Pancreas (tissue), 10 donors: ENCODE measurements around the gene GLMP. TPM values are rescaled to one million over a fixed set of nuclear protein-coding genes. Genes with fewer than 3 reads are reported as not detected.

ENCODE experiments used
- ATAC-seq, 4 donors: fragments of 200-7000 bp; cut with Tn5 transposase; one replicate each; pipeline versions ENCODE4 v1.8.0 to v1.9.1; 2020; ENCODE audit warnings: mild to moderate bottlenecking in 4 of 4, moderate library complexity in 4 of 4
- DNase-seq, 6 donors: peaks; one replicate each; pipeline ENCODE4 v3.0.0-alpha.2; 2020
- FAIRE-seq: peaks from 2 replicates; lab custom pipeline; 2012; peaks lifted over from hg19 to GRCh38; lab: Jason Lieb, UNC
- H3K27ac ChIP-seq, 4 donors: fragments of 200-600 bp; sonication (generic); 1 replicate in 3 of 4; 2 replicates in 1 of 4; pipeline versions ENCODE4 v1.5.0 to v1.8.0; 2020
- H3K27me3 ChIP-seq, 4 donors: fragments of 200-600 bp; one replicate each; pipeline ENCODE4 v1.8.0; 2021
- H3K36me3 ChIP-seq, 3 donors: fragments of 200-600 bp; sonication (generic) in 1 of 3; one replicate each; pipeline versions ENCODE4 v1.5.0 to v1.8.0; 2020 to 2021
- H3K4me1 ChIP-seq, 3 donors: fragments of 200-600 bp; one replicate each; pipeline ENCODE4 v1.8.0; 2021
- H3K4me3 ChIP-seq, 4 donors: fragments of 200-600 bp; sonication (generic) in 2 of 4; one replicate each; pipeline versions ENCODE4 v1.5.0 to v1.8.0; 2020 to 2021
- H3K9me3 ChIP-seq, 4 donors: fragments of 200-600 bp; one replicate each; pipeline ENCODE4 v1.8.0; 2021
- WGBS, 2 donors: extraction: QIAGEN DNeasy Blood & Tissue Kit; methylation state at CpG; one replicate each; pipeline ENCODE4 v1.1.7; 2013; 5-methylcytosine and 5-hydroxymethylcytosine counted together
- intact Hi-C, 3 donors: fragments of 100-400 bp; cut with DNase I; formaldehyde crosslinking; loops; one replicate each; pipeline versions ENCODE4 v1.11.1 to v1.14.2; 2022
- polyA plus RNA-seq, 2 donors: library from polyadenylated mRNA; stranded (reverse); fragments of 200-250 nt; gene quantifications; one replicate each; pipeline ENCODE4 v1.2.3, GENCODE V29; 2013
- total RNA-seq, 6 donors: library from RNA; stranded (reverse); fragmentation: NEBNext Ultra II Directional in 4 of 6; extraction: Animal tissue kit (Norgen Biotek cat#: 25700) in 4 of 6; gene quantifications; one replicate each; pipeline versions ENCODE4 v1.2.1 to v1.2.4, GENCODE V29; 2021 to 2023
- TF ChIP-seq, protein P1 (sequence below), 4 donors: fragments of 200-600 bp; sonication (generic) in 3 of 4; IDR thresholded peaks; one replicate each; pipeline versions ENCODE4 v1.5.0 to v1.8.0; 2021; ENCODE audit warnings: antibody characterized with exemption in 4 of 4
- donor health status: healthy with polysubstance abuse.
- donor health status: DM: no; HTN: no; CAD: no; lungs with moderate emphysema.
- donor health status: DM: no; HTN: no; CAD: no.
- donor health status: control.
- donor health status: control.
- donor health status: Bipolar disorder and iron deficiency.
- donor health status: DM: yes; HTN: yes; CAD: no.
- donor health status: DM: no; HTN: no; CAD: no.
- donor health status: DM: no; HTN: no; CAD: no.
- donor health status: DM: yes; HTN: yes; CAD: no.

The GLMP gene
- total and polyA plus RNA-seq, 8 donors: 11.1 to 32.5 (median 23.0) TPM

- Histone ChIP-seq H3K27me3 (no peaks in the 10 kb centered on the region), H3K4me1 (no peaks in the 10 kb centered on the region), H3K9me3 (no peaks in the 10 kb centered on the region), H3K27ac (no peak overlapping the region), H3K36me3 (peaks cover 6 to 83% (median 70%) of the 10 kb centered on the region in 3 donors), H3K4me3 (no peak overlapping the region)
- ATAC-seq (peak in 1 of 4 donors; percentile 36), FAIRE-seq (no peak), DNase-seq (no peak)
- intact Hi-C loops: loop anchor here in 1 of 3 donors (10.0 kb wide), 1 partner anchor 175 kb away; no protein-coding TSS in a partner anchor
- 85 to 91% methylated on average over 1 of the region's 1 CpG for WGBS, 2 donors
- TF ChIP-seq, protein P1, sequence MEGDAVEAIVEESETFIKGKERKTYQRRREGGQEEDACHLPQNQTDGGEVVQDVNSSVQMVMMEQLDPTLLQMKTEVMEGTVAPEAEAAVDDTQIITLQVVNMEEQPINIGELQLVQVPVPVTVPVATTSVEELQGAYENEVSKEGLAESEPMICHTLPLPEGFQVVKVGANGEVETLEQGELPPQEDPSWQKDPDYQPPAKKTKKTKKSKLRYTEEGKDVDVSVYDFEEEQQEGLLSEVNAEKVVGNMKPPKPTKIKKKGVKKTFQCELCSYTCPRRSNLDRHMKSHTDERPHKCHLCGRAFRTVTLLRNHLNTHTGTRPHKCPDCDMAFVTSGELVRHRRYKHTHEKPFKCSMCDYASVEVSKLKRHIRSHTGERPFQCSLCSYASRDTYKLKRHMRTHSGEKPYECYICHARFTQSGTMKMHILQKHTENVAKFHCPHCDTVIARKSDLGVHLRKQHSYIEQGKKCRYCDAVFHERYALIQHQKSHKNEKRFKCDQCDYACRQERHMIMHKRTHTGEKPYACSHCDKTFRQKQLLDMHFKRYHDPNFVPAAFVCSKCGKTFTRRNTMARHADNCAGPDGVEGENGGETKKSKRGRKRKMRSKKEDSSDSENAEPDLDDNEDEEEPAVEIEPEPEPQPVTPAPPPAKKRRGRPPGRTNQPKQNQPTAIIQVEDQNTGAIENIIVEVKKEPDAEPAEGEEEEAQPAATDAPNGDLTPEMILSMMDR (IDR thresholded peaks at IDR 0.05): peak in 2 of 4 donors; percentile 9 to 31
Observed at GRCh38 chr1:156319664-156320063, 24.2 kb upstream of the GLMP start.

DNA sequence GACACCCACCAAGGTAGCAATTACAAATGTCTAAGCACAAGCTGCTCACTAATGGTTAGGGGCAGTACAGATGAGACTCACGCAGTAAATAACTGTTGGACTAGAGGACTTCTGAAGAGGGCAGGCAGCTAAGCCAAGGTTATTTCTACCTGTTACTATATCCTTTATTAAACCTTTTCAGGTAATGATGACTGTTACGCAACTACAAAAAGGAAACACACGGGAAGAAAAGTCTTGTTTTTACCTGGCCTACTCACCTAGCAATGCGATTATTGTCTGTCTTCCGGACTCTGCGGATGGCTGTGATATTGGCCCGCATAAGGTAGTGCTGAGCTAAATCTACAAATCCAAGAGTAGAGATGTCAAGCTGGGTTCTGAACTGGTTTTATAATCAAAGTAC is 21.4 kb upstream of the GLMP start:
- DNase-seq (no peak), FAIRE-seq (no peak), ATAC-seq (no peak)
- no peaks in the 10 kb centered on the region for H3K9me3 ChIP-seq
- no peaks in the 10 kb centered on the region for H3K4me1 ChIP-seq
- TF ChIP-seq, protein P1 (IDR thresholded peaks at IDR 0.05): no peak
- no peak overlapping the region for H3K4me3 ChIP-seq
- H3K27ac ChIP-seq: no peak overlapping the region
- WGBS, 2 donors: 88 to 92% methylated on average over 7 of the region's 7 CpGs
- peaks cover 6 to 81% (median 64%) of the 10 kb centered on the region in 3 donors for H3K36me3 ChIP-seq
- H3K27me3 ChIP-seq: no peaks in the 10 kb centered on the region
- intact Hi-C loops: loop anchor here in 1 of 3 donors (10.0 kb wide), 1 partner anchor 172 kb away; no protein-coding TSS in a partner anchor

DNA sequence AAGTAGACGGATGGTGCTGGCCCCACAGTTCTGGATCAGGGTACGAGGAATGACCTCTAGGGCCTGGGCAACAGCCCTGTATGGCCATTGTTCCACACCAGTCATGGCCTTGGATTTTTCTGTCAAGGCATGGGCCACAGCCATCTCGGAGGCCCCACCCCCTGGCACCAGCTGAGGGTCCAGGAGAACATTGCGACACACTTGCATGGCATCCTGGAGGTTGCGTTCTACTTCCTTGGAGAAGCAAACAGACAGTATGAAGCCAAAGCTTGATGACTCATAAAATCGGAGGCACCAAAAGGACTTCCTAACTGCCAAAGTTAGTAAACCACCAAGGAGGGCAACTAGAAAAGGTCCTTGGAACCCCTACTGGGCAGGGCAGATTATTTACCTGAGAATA is 15.5 kb upstream of the GLMP start:
- Histone ChIP-seq H3K36me3 (peaks cover 0 to 63% (median 36%) of the 10 kb centered on the region in 3 donors), H3K27ac (no peak overlapping the region), H3K9me3 (no peaks in the 10 kb centered on the region), H3K4me1 (no peaks in the 10 kb centered on the region), H3K4me3 (no peak overlapping the region), H3K27me3 (no peaks in the 10 kb centered on the region)
- TF ChIP-seq, protein P1 (IDR thresholded peaks at IDR 0.05): no peak
- 85 to 91% methylated on average over 6 of the region's 6 CpGs for WGBS, 2 donors
- DNase-seq (no peak), ATAC-seq (peak in 1 of 4 donors; percentile 47), FAIRE-seq (no peak)
- intact Hi-C loops: loop anchor here in 1 of 3 donors (10.0 kb wide), 1 partner anchor 166 kb away; no protein-coding TSS in a partner anchor

GRCh38 chr1:156308078-156308477 is 12.6 kb upstream of the GLMP start:
- H3K9me3 ChIP-seq: no peaks in the 10 kb centered on the region
- TF ChIP-seq, protein P1 (IDR thresholded peaks at IDR 0.05): no peak
- ATAC-seq (no peak), FAIRE-seq (no peak), DNase-seq (no peak)
- peaks cover 0 to 52% (median 23%) of the 10 kb centered on the region in 3 donors for H3K36me3 ChIP-seq
- intact Hi-C loops: no loop called here
- H3K4me3 ChIP-seq: no peak overlapping the region
- no peaks in the 10 kb centered on the region for H3K27me3 ChIP-seq
- H3K27ac ChIP-seq: no peak overlapping the region
- no peaks in the 10 kb centered on the region for H3K4me1 ChIP-seq

- no peak overlapping the region for H3K27ac ChIP-seq
- 63 to 67% methylated on average over 2 of the region's 2 CpGs for WGBS, 2 donors
- DNase-seq: no peak
- TF ChIP-seq, protein P1 (IDR thresholded peaks at IDR 0.05): no peak
- H3K4me1 ChIP-seq: no peaks in the 10 kb centered on the region
- FAIRE-seq: no peak
- H3K27me3 ChIP-seq: no peaks in the 10 kb centered on the region
- H3K36me3 ChIP-seq: peaks cover 0 to 23% (median 13%) of the 10 kb centered on the region in 3 donors
- no peak overlapping the region for H3K4me3 ChIP-seq
- H3K9me3 ChIP-seq: no peaks in the 10 kb centered on the region
- intact Hi-C loops: no loop called here
- no peak for ATAC-seq
Observed at GRCh38 chr1:156305215-156305614, 9.7 kb upstream of the GLMP start.
